Limb (tissue), 2 donors: ENCODE measurements around the gene GLOD4.
"Not testable (repeated sequence)": the region's sequence is repeated elsewhere in the genome, so short reads cannot be mapped to it uniquely, and the experiment has no call there.

Source experiments
- DNase-seq, 2 donors: peaks; one replicate each; pipeline ENCODE4 v3.0.0-alpha.2; 2016; ENCODE audit errors: extremely low spot score in 2 of 2

The GLOD4 gene

GRCh38 chr17:781805-782731, at the start of gene GLOD4, which contains the start of gene MRM3:
Gene GLOD4 (minus strand): TSS chr17:782280. CDS start chr17:782255, 25 bp downstream.
Gene MRM3 (plus strand): TSS chr17:782353. CDS start chr17:782379, 26 bp downstream.
- peak; percentile 92 to 98 for DNase-seq

- DNase-seq = no peak
Observed at GRCh38 chr17:830950-831349, 48.9 kb upstream of the GLOD4 start.

GRCh38 chr17:830381-830780, 48.3 kb upstream of the GLOD4 start:
- no peak for DNase-seq

GRCh38 chr17:829614-830013, 47.5 kb upstream of the GLOD4 start:
- DNase-seq = not testable (repeated sequence)

GRCh38 chr17:828761-829160, 46.7 kb upstream of the GLOD4 start:
- DNase-seq = no peak

- DNase-seq = no peak
Observed at GRCh38 chr17:826778-827177, 44.7 kb upstream of the GLOD4 start.

- DNase-seq = no peak
Observed at GRCh38 chr17:825216-825615, 43.1 kb upstream of the GLOD4 start.

- no peak for DNase-seq
Observed at GRCh38 chr17:824378-824777, 42.3 kb upstream of the GLOD4 start.

- no peak for DNase-seq
Observed at GRCh38 chr17:823501-823902, 41.4 kb upstream of the GLOD4 start.

GRCh38 chr17:819251-819650, 37.2 kb upstream of the GLOD4 start:
- DNase-seq = no peak

- DNase-seq = no peak
Observed at GRCh38 chr17:814371-814770, 32.3 kb upstream of the GLOD4 start.

- DNase-seq = no peak
Observed at GRCh38 chr17:812638-813204, 30.6 kb upstream of the GLOD4 start.

GRCh38 chr17:811051-811784, 29.1 kb upstream of the GLOD4 start:
- DNase-seq = no peak

GRCh38 chr17:807523-808294, 25.6 kb upstream of the GLOD4 start:
- no peak for DNase-seq

GRCh38 chr17:806781-807522, 24.9 kb upstream of the GLOD4 start:
- DNase-seq = peak in 1 of 2 donors; percentile 58

GRCh38 chr17:806346-806745, 24.3 kb upstream of the GLOD4 start:
- no peak for DNase-seq

GRCh38 chr17:805886-806285, 23.8 kb upstream of the GLOD4 start:
- DNase-seq = not testable (repeated sequence)

GRCh38 chr17:804541-805435, 22.7 kb upstream of the GLOD4 start:
- no peak for DNase-seq
